Panc1 (cell line): ENCODE results near the gene FCGBP. TPM values are rescaled to one million over a fixed set of nuclear protein-coding genes. Genes with fewer than 3 reads are reported as not detected.

ENCODE experiments used
- ATAC-seq: fragments of 200-7000 bp; cut with Tn5 transposase; 2 replicates; pipeline ENCODE4 v1.9.1; 2020; ENCODE audit warnings: mild to moderate bottlenecking, moderate library complexity
- BruUV-seq: library from RNA; stranded (reverse); fragments of 400-500 nt; replicated peaks from 2 replicates; lab custom pipeline; 2021; lab: Mats Ljungman, UMichigan
- CTCF ChIA-PET: fragments of 300-600 bp; sonication (Branson Sonifier 250); formaldehyde crosslinking; loops from one replicate; lab custom pipeline; 2022; ENCODE audit warnings: antibody characterized with exemption; lab: Charles Lee
- POLR2A ChIA-PET: fragments of 300-600 bp; sonication (Branson Sonifier 250); formaldehyde crosslinking; loops from one replicate; lab custom pipeline; 2022; ENCODE audit warnings: antibody characterized with exemption; lab: Charles Lee
- DNase-seq: peaks from one replicate; pipeline ENCODE4 v3.0.0-alpha.2; 2010; ENCODE audit warnings: low read depth, low spot score
- H3K27ac ChIP-seq: 2 replicates; pipeline ENCODE4 v1.5.1; 2011; ENCODE audit warnings: mild to moderate bottlenecking, low read length, inconsistent platforms
- H3K27me3 ChIP-seq: fragments of 200-500 bp; sonication (Bioruptor generic); 2 replicates; pipeline ENCODE4 v1.6.0; 2014; ENCODE audit warnings: low read length, inconsistent platforms; ENCODE audit not compliant: control insufficient read depth, insufficient read depth
- H3K36me3 ChIP-seq: fragments of 200-500 bp; sonication (Bioruptor generic); 2 replicates; pipeline ENCODE4 v1.5.1; 2014; ENCODE audit warnings: inconsistent platforms, mild to moderate bottlenecking, low read length, moderate library complexity; ENCODE audit not compliant: control insufficient read depth, insufficient read depth
- H3K4me1 ChIP-seq: 2 replicates; pipeline ENCODE4 v1.5.1; 2011; ENCODE audit warnings: inconsistent platforms, mild to moderate bottlenecking, low read length, moderate library complexity; ENCODE audit not compliant: control insufficient read depth, insufficient read depth
- H3K4me3 ChIP-seq, 2 experiments: 2 replicates each; pipeline ENCODE4 v1.5.1; 2011 to 2012; ENCODE audit warnings: low read depth in 2 of 2, low read length in 2 of 2, mild to moderate bottlenecking in 2 of 2, inconsistent platforms in 1 of 2, moderate library complexity in 1 of 2
- H3K9me3 ChIP-seq: fragments of 200-500 bp; sonication (Bioruptor generic); 2 replicates; pipeline ENCODE4 v1.5.1; 2014; ENCODE audit warnings: low read depth, mild to moderate bottlenecking, inconsistent platforms, low read length, moderate library complexity; ENCODE audit not compliant: control insufficient read depth, insufficient read depth
- CTCF ChIP-seq: fragments of 450-650 bp; IDR thresholded peaks from 2 replicates; pipeline ENCODE4 v1.5.1; 2017; ENCODE audit warnings: mild to moderate bottlenecking
- POLR2AphosphoS5 ChIP-seq: IDR thresholded peaks from 2 replicates; pipeline ENCODE4 v1.6.1; 2012; ENCODE audit warnings: mild to moderate bottlenecking, low read depth, low read length, moderate library complexity
- REST ChIP-seq, 2 experiments: IDR thresholded peaks; 2 replicates each; pipeline ENCODE4 v1.6.1; 2011 to 2012; ENCODE audit warnings: low read depth in 2 of 2, control low read depth in 1 of 2, low read length in 1 of 2, mild to moderate bottlenecking in 1 of 2, moderate library complexity in 1 of 2; ENCODE audit not compliant: insufficient read depth in 1 of 2
- SIN3A ChIP-seq: IDR thresholded peaks from 2 replicates; pipeline ENCODE4 v1.6.1; 2012; ENCODE audit warnings: low read depth, mild to moderate bottlenecking, low read length, moderate library complexity, borderline replicate concordance; ENCODE audit not compliant: insufficient read depth
- TCF7L2 ChIP-seq: IDR thresholded peaks from 2 replicates; pipeline ENCODE4 v1.6.1; 2011; ENCODE audit warnings: mild to moderate bottlenecking, low read depth, low read length, inconsistent platforms
- in situ Hi-C: cut with HindIII; loops from 2 replicates; pipeline ENCODE4 v1.10.0; 2016; ENCODE audit warnings: low sequenced_read_pairs, low pct_unique_long_range_greater_than_20kb
- intact Hi-C: fragments of 100-400 bp; cut with micrococcal nuclease; formaldehyde crosslinking; loops from one replicate; pipeline ENCODE4 v1.10.0; 2022; ENCODE audit not compliant: unreplicated experiment
- total RNA-seq: library from RNA; stranded (reverse); gene quantifications from one replicate; pipeline ENCODE4 v1.2.1, GENCODE V29; 2021; ENCODE audit not compliant: unreplicated experiment

Gene FCGBP
- total RNA-seq, 1 experiment from 2014 or later = 6.4 TPM

DNA sequence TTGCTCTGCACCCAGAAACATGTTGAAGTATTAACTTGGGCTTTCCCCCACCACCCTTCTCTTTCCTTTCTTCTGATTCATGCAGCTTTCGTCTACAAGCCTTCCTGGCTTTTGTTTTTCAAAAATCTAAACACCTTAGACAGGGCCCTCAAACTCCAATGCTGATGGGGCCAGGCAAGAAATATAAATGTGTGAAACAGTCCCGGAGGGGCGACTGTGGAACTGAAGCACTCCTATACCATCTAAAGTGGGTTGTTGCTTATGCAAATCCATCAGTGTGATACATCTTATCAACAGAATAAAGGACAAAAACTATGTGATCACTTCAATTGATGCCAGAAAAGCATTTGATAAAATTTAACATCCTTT, 6.1 kb downstream of the FCGBP start:
- ChIA-PET CTCF (interaction anchor here (1.0 to 1.8 kb wide), 2 partner anchors 30 to 42 kb away, joined by 3 to 6 read pairs; no protein-coding TSS in a partner anchor), POLR2A (interaction anchor here (0.6 to 0.7 kb wide), 4 partner anchors 14 to 273 kb away, joined by 3 to 6 read pairs (median 6); no protein-coding TSS in a partner anchor)
- no peak overlapping the region for H3K27ac ChIP-seq
- peaks cover 8% of the 10 kb centered on the region; the same call in 1 of the 2 replicates for H3K27me3 ChIP-seq
- H3K4me3 ChIP-seq = no peak overlapping the region
- H3K9me3 ChIP-seq = no peaks in the 10 kb centered on the region
- in situ Hi-C loops = loop anchor here (10.0 to 25.0 kb wide), 4 partner anchors 126 to 941 kb away; partner anchors contain the start of genes C19orf47, FBXO17, PLD3 and ZNF780B
- no peaks in the 10 kb centered on the region for H3K36me3 ChIP-seq
- TF ChIP-seq POLR2AphosphoS5 (no peak), REST (IDR thresholded peaks at IDR 0.05; ENCODE audit: insufficient read depth in 1 of 2, low read depth in 2 of 2, low read length in 1 of 2) (no peak), TCF7L2 (no peak), SIN3A (no peak), CTCF (no peak)
- intact Hi-C loops = no loop called here
- DNase-seq = no peak
- H3K4me1 ChIP-seq = no peaks in the 10 kb centered on the region
- BruUV-seq = no TSS peak
- ATAC-seq = no peak

GRCh38 chr19:39927524-39928356, 6.7 kb downstream of the FCGBP start:
- no peak for TF ChIP-seq TCF7L2
- no peak for TF ChIP-seq CTCF
- TF ChIP-seq SIN3A = no peak
- TF ChIP-seq POLR2AphosphoS5 = no peak
- TF ChIP-seq REST (IDR thresholded peaks at IDR 0.05; ENCODE audit: insufficient read depth in 1 of 2, low read depth in 2 of 2, low read length in 1 of 2) = no peak
- no peaks in the 10 kb centered on the region for H3K9me3 ChIP-seq
- intact Hi-C loops = no loop called here
- POLR2A ChIA-PET = interaction anchor here (0.5 to 1.2 kb wide), 5 partner anchors 14 to 66 kb away, joined by 3 to 6 read pairs (median 6); partner anchors contain the start of gene PSMC4
- DNase-seq (no peak), ATAC-seq (peak; percentile 19)
- H3K27ac ChIP-seq = no peak overlapping the region
- H3K4me3 ChIP-seq = no peak overlapping the region
- H3K4me1 ChIP-seq = no peaks in the 10 kb centered on the region
- CTCF ChIA-PET = interaction anchor here (0.6 to 1.8 kb wide), 3 partner anchors 30 to 631 kb away, joined by 4 to 6 read pairs (median 5); no protein-coding TSS in a partner anchor
- BruUV-seq = no TSS peak
- peaks cover 8% of the 10 kb centered on the region; the same call in 1 of the 2 replicates for H3K27me3 ChIP-seq
- in situ Hi-C loops = loop anchor here (10.0 to 25.0 kb wide), 4 partner anchors 127 to 940 kb away; partner anchors contain the start of genes C19orf47, FBXO17, PLD3 and ZNF780B
- no peaks in the 10 kb centered on the region for H3K36me3 ChIP-seq
